Uterus (tissue), 4 donors: Measurements from ENCODE around the gene TBR1. TPM values are rescaled to one million over a fixed set of nuclear protein-coding genes. Genes with fewer than 3 reads are reported as not detected.

Source experiments
- DNase-seq, 2 donors: peaks; one replicate each; pipeline ENCODE4 v3.0.0-alpha.2; 2019 to 2020
- H3K27ac ChIP-seq, 2 donors: fragments of 200-600 bp; sonication (generic); 1 replicate in 1 of 2; 2 replicates in 1 of 2; pipeline ENCODE4 v1.5.1; 2016 to 2018
- H3K27me3 ChIP-seq, 2 donors: fragments of 200-600 bp; sonication (generic); one replicate each; pipeline ENCODE4 v1.5.1; 2018 to 2019; ENCODE audit warnings: control low read depth in 1 of 2
- H3K36me3 ChIP-seq, 2 donors: fragments of 200-600 bp; sonication (generic); one replicate each; pipeline ENCODE4 v1.5.1; 2019; ENCODE audit warnings: control low read depth in 1 of 2
- H3K4me1 ChIP-seq, 2 donors: fragments of 200-600 bp; sonication (generic); one replicate each; pipeline ENCODE4 v1.5.1; 2018 to 2019; ENCODE audit warnings: control low read depth in 1 of 2
- H3K4me3 ChIP-seq, 2 donors: fragments of 200-600 bp; sonication (generic); 1 replicate in 1 of 2; 2 replicates in 1 of 2; pipeline ENCODE4 v1.5.1; 2018 to 2019; ENCODE audit warnings: mild to moderate bottlenecking in 1 of 2
- H3K9me3 ChIP-seq, 2 donors: fragments of 200-600 bp; sonication (generic); one replicate each; pipeline ENCODE4 v1.5.1; 2019; ENCODE audit warnings: control low read depth in 1 of 2
- POLR2A ChIP-seq, 2 donors: fragments of 450-650 bp; IDR thresholded peaks; one replicate each; pipeline ENCODE4 v1.6.1; 2016; ENCODE audit warnings: antibody characterized with exemption in 2 of 2, mild to moderate bottlenecking in 1 of 2, moderate library complexity in 1 of 2
- intact Hi-C: fragments of 100-400 bp; cut with DNase I; formaldehyde crosslinking; loops from one replicate; pipeline ENCODE4 v1.15.1; 2023; ENCODE audit warnings: low total_unique reads
- total RNA-seq, 4 donors: library from RNA; depleted of rRNA in 3 of 4; stranded (reverse); fragments of >200 nt in 3 of 4; gene quantifications; one replicate each; pipeline versions ENCODE4 v1.1.0 to v1.2.4, GENCODE V29; 2014 to 2023
- TF ChIP-seq, protein P1 (sequence below), 4 experiments: fragments of 200-600 bp in 2 of 4; fragments of 450-650 bp in 2 of 4; sonication (generic) in 2 of 4; IDR thresholded peaks; one replicate each; pipeline ENCODE4 v1.5.1; 2016 to 2019; ENCODE audit warnings: antibody characterized with exemption in 4 of 4, mild to moderate bottlenecking in 2 of 4, moderate library complexity in 1 of 4
- donor health status: DM: yes; HTN: yes; CAD: no.

TBR1 gene
- total RNA-seq, 4 donors from 2014 or later = not detected

DNA sequence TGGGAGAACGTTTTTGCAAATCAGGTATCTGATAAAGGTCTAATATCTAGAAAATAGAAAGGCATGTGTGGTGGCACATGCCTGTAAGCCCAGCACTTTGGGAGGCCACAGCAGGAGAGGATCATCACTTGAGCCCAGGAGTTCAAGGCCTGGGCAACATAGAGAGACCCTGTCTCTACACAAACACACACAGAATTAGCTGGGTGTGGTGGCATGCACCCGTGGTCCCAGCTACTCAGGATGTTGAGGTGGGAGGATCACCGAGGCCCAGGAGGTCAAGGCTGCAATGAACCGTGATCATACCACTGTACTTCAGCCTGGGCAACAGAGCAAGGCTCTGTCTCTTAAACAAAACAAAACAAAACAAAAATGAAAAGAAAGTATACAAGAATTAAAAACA, 13.8 kb upstream of the TBR1 start:
- H3K9me3 ChIP-seq = no peaks in the 10 kb centered on the region
- intact Hi-C loops = no loop called here
- H3K27me3 ChIP-seq = no peaks in the 10 kb centered on the region
- H3K36me3 ChIP-seq = no peaks in the 10 kb centered on the region
- DNase-seq = no peak
- no peaks in the 10 kb centered on the region for H3K4me1 ChIP-seq
- H3K4me3 ChIP-seq = no peak overlapping the region
- no peak for TF ChIP-seq POLR2A (IDR thresholded peaks at IDR 0.05)
- no peak overlapping the region for H3K27ac ChIP-seq

DNA sequence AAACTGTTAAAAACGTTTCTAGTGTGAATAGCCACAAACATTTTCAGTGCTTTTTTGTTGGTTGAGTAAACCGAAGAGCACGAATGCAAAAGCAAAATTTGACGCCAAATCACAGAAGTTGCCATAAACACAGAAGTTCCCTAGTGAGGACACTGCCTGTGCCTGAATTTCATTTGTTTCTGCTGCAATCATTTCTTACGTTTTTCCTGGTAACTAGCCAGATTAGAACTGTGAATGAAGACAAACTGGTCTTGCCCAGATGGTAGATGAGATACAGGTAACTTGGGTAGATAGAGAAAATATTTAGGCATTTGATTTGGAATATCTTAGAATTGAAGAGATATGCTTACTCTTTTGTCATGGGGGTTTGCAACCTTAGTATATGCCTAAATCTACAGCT, 9.8 kb upstream of the TBR1 start:
- Histone ChIP-seq H3K4me1 (no peaks in the 10 kb centered on the region), H3K27me3 (no peaks in the 10 kb centered on the region), H3K36me3 (no peaks in the 10 kb centered on the region), H3K27ac (no peak overlapping the region), H3K4me3 (no peak overlapping the region), H3K9me3 (no peaks in the 10 kb centered on the region)
- no peak for TF ChIP-seq POLR2A (IDR thresholded peaks at IDR 0.05)
- TF ChIP-seq, protein P1, sequence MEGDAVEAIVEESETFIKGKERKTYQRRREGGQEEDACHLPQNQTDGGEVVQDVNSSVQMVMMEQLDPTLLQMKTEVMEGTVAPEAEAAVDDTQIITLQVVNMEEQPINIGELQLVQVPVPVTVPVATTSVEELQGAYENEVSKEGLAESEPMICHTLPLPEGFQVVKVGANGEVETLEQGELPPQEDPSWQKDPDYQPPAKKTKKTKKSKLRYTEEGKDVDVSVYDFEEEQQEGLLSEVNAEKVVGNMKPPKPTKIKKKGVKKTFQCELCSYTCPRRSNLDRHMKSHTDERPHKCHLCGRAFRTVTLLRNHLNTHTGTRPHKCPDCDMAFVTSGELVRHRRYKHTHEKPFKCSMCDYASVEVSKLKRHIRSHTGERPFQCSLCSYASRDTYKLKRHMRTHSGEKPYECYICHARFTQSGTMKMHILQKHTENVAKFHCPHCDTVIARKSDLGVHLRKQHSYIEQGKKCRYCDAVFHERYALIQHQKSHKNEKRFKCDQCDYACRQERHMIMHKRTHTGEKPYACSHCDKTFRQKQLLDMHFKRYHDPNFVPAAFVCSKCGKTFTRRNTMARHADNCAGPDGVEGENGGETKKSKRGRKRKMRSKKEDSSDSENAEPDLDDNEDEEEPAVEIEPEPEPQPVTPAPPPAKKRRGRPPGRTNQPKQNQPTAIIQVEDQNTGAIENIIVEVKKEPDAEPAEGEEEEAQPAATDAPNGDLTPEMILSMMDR (IDR thresholded peaks at IDR 0.05) = no peak
- intact Hi-C loops = no loop called here
- no peak for DNase-seq

DNA sequence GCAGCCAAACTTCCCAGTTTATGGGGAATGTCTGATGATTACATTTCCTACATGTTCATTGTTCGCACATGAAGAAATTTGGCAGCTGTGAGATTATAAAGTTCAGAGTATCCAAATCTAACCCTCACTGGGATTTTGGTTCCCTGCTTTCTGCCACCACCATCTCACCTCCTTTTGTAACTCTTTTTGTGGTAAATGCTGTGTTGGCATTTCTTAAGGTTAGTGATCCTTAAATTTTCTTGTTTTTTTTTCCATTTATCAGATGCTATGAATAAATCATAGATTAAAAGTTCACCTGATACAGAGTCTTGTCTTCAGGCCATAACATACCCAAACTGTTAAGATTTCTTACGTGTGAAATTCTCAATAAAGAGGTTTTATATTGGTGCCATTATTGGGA, 8.5 kb upstream of the TBR1 start:
- Histone ChIP-seq H3K27ac (no peak overlapping the region), H3K4me1 (no peaks in the 10 kb centered on the region), H3K27me3 (no peaks in the 10 kb centered on the region), H3K4me3 (no peak overlapping the region), H3K36me3 (no peaks in the 10 kb centered on the region), H3K9me3 (no peaks in the 10 kb centered on the region)
- TF ChIP-seq, protein P1 (IDR thresholded peaks at IDR 0.05) = no peak
- TF ChIP-seq POLR2A (IDR thresholded peaks at IDR 0.05) = no peak
- no peak for DNase-seq
- intact Hi-C loops = no loop called here

DNA sequence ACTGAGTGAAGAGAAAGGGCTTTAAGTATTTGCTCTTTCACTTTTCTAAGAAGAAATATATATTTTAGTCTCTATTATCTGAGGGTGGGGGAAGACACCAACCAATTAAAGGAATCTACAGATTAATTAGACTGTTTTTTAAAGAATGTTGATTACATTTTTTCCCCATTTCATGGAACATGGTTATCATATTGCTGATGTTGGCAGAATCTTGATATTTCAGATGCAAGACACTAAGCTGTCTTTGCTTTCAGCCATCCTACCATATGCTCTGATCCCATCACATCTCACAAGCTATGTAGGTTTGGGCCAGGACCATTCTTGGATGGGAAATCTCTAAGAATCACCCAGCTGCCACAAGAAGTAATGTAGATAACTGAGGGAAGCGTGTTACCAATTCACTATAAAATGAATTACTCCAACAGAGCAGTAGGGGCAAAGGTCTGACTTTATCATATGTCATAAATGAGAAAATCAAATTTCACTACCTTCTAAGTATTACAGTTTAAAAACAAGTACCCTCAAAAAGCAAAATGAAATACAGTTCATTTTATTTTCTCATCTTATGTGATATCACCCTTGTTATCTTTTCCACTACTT, 6.7 kb upstream of the TBR1 start:
- no peaks in the 10 kb centered on the region for H3K27me3 ChIP-seq
- H3K4me1 ChIP-seq = no peaks in the 10 kb centered on the region
- no peak overlapping the region for H3K27ac ChIP-seq
- no peak for TF ChIP-seq POLR2A (IDR thresholded peaks at IDR 0.05)
- TF ChIP-seq, protein P1 (IDR thresholded peaks at IDR 0.05) = no peak
- H3K36me3 ChIP-seq = no peaks in the 10 kb centered on the region
- DNase-seq = no peak
- no peaks in the 10 kb centered on the region for H3K9me3 ChIP-seq
- H3K4me3 ChIP-seq = no peak overlapping the region
- intact Hi-C loops = no loop called here

DNA sequence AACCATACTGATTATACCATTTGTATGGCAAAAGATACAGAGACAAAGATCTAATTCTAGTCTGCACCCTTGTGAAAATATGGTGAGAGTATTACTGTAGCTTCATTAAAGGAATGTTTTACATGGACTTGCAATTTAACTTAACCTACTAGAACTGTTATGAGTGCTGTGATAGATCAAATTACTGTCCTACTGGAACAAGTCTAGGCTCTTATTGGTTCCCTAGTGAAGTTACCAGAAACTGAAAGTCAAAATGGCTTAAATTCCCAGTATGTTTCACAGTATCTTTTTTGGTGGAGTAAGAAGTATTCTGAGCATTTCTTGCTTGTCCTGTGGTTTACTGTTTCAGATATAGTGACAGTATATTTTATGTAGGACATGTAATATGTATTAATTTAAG, 3.8 kb upstream of the TBR1 start:
- no peaks in the 10 kb centered on the region for H3K9me3 ChIP-seq
- no peaks in the 10 kb centered on the region for H3K36me3 ChIP-seq
- peaks cover 0 to 6% of the 10 kb centered on the region in 2 donors for H3K4me1 ChIP-seq
- intact Hi-C loops = no loop called here
- TF ChIP-seq, protein P1 (IDR thresholded peaks at IDR 0.05) = no peak
- TF ChIP-seq POLR2A (IDR thresholded peaks at IDR 0.05) = no peak
- H3K27me3 ChIP-seq = peaks cover 13 to 20% of the 10 kb centered on the region in 2 donors
- H3K27ac ChIP-seq = no peak overlapping the region
- DNase-seq = no peak
- H3K4me3 ChIP-seq = no peak overlapping the region
